Measurements from ENCODE around the gene CFLAR.
"Not testable (repeated sequence)": the region's sequence is repeated elsewhere in the genome, so short reads cannot be mapped to it uniquely, and the experiment has no call there.

DNA sequence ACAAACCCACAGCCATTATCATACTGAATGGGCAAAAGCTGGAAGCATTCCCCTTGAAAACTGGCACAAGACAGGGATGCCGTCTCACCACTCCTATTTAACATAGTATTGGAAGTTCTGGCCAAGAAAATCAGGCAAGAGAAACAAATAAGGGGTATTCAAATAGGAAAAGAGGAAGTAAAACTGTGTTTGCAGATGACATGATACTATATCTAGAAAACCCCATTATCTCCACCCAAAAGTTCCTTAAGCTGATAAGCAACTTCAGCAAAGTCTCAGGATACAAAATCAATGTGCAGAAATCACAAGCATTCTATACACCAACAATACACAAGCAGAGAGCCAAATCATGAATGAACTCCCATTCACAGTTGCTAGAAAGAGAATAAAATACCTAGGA lies 52.5 kb downstream of the CFLAR start:
- not testable (repeated sequence) for TF ChIP-seq POLR2A (IDR thresholded peaks at IDR 0.05; ENCODE audit: low read depth, low read length); POLR2AphosphoS5 (IDR thresholded peaks at IDR 0.05; ENCODE audit: low read depth, low read length); SPI1 (IDR thresholded peaks at IDR 0.05; ENCODE audit: low read depth, low read length); TAF1 (IDR thresholded peaks at IDR 0.05; ENCODE audit: low read depth, low read length); PAX5 (IDR thresholded peaks at IDR 0.05; ENCODE audit: insufficient read depth, low read length, severe bottlenecking); POU2F2 (IDR thresholded peaks at IDR 0.05; ENCODE audit: low read depth, low read length)
